ENCODE data around the gene PRTG.
"Not testable (repeated sequence)": the region's sequence is repeated elsewhere in the genome, so short reads cannot be mapped to it uniquely, and the experiment has no call there.

PRTG gene

GRCh38 chr15:55700876-55701275 is 42.1 kb downstream of the PRTG start:
- DNase-seq (ENCODE audit: low read depth), result no peak

- no peak for DNase-seq (ENCODE audit: low read depth)
Measured at GRCh38 chr15:55698653-55699052, 44.3 kb downstream of the PRTG start.

- no peak for DNase-seq (ENCODE audit: low read depth)
Measured at GRCh38 chr15:55696221-55696620, 46.7 kb downstream of the PRTG start.

- DNase-seq (ENCODE audit: low read depth), result no peak
Measured at GRCh38 chr15:55695432-55695831, 47.5 kb downstream of the PRTG start.

- DNase-seq (ENCODE audit: low read depth), result no peak
Measured at GRCh38 chr15:55694652-55695150, 48.3 kb downstream of the PRTG start.

GRCh38 chr15:55693116-55693515 is 49.8 kb downstream of the PRTG start:
- DNase-seq (ENCODE audit: low read depth), result not testable (repeated sequence)

- no peak for DNase-seq (ENCODE audit: low read depth)
Measured at GRCh38 chr15:55687792-55688191, 55.2 kb downstream of the PRTG start.

- peak; percentile 78 for DNase-seq (ENCODE audit: low read depth)
Measured at GRCh38 chr15:55685286-55685685, 57.7 kb downstream of the PRTG start.

- peak; percentile 82 for DNase-seq (ENCODE audit: low read depth)
Measured at GRCh38 chr15:55683376-55683775, 59.6 kb downstream of the PRTG start.

GRCh38 chr15:55681631-55682030 is 61.3 kb downstream of the PRTG start:
- no peak for DNase-seq (ENCODE audit: low read depth)

GRCh38 chr15:55676507-55676906 is 66.4 kb downstream of the PRTG start:
- DNase-seq (ENCODE audit: low read depth), result no peak

GRCh38 chr15:55673287-55673686 is 69.7 kb downstream of the PRTG start:
- no peak for DNase-seq (ENCODE audit: low read depth)

GRCh38 chr15:55669270-55669669 is 73.7 kb downstream of the PRTG start:
- no peak for DNase-seq (ENCODE audit: low read depth)

- no peak for DNase-seq (ENCODE audit: low read depth)
Measured at GRCh38 chr15:55665605-55666227, 77.2 kb downstream of the PRTG start.

- DNase-seq (ENCODE audit: low read depth), result no peak
Measured at GRCh38 chr15:55661428-55661827, 81.5 kb downstream of the PRTG start.

GRCh38 chr15:55660153-55660552 is 82.8 kb downstream of the PRTG start:
- DNase-seq (ENCODE audit: low read depth), result no peak

GRCh38 chr15:55659481-55659880 is 83.5 kb downstream of the PRTG start:
- DNase-seq (ENCODE audit: low read depth), result no peak

- no peak for DNase-seq (ENCODE audit: low read depth)
Measured at GRCh38 chr15:55658886-55659285, 84.1 kb downstream of the PRTG start.

GRCh38 chr15:55654561-55655031 is 88.4 kb downstream of the PRTG start:
- DNase-seq (ENCODE audit: low read depth), result peak; percentile 6

- no peak for DNase-seq (ENCODE audit: low read depth)
Measured at GRCh38 chr15:55652909-55653495, 90.0 kb downstream of the PRTG start.

GRCh38 chr15:55652359-55652758 is 90.6 kb downstream of the PRTG start:
- DNase-seq (ENCODE audit: low read depth), result no peak

GRCh38 chr15:55649058-55649423 is 93.9 kb downstream of the PRTG start:
- DNase-seq (ENCODE audit: low read depth), result peak; percentile 23

- no peak for DNase-seq (ENCODE audit: low read depth)
Measured at GRCh38 chr15:55638764-55639163, 104.2 kb downstream of the PRTG start.

- DNase-seq (ENCODE audit: low read depth), result no peak
Measured at GRCh38 chr15:55637086-55637485, 105.9 kb downstream of the PRTG start.
